ENCODE results near the gene ORMDL2.

Gene ORMDL2

GRCh38 chr12:55809274-55809673, 8.6 kb upstream of the ORMDL2 start:
- no peak for DNase-seq (ENCODE audit: low read depth, low spot score)
- H3K4me1 ChIP-seq (ENCODE audit: control insufficient read depth, insufficient read depth, low read length), result no peaks in the 10 kb centered on the region
- no peaks in the 10 kb centered on the region for H3K9me3 ChIP-seq (ENCODE audit: control insufficient read depth, insufficient read depth, low read length)
- no peak overlapping the region for H3K27ac ChIP-seq (ENCODE audit: low read length)
- no peak overlapping the region for H3K4me3 ChIP-seq (ENCODE audit: low read length)
- H3K36me3 ChIP-seq (ENCODE audit: control insufficient read depth, insufficient read depth, low read length), result no peaks in the 10 kb centered on the region
- H3K27me3 ChIP-seq (ENCODE audit: control insufficient read depth, insufficient read depth, low read length), result no peaks in the 10 kb centered on the region
- no CpG with 5 or more reads among the region's 5 CpGs for WGBS (ENCODE audit: insufficient coverage, insufficient read length)

DNA sequence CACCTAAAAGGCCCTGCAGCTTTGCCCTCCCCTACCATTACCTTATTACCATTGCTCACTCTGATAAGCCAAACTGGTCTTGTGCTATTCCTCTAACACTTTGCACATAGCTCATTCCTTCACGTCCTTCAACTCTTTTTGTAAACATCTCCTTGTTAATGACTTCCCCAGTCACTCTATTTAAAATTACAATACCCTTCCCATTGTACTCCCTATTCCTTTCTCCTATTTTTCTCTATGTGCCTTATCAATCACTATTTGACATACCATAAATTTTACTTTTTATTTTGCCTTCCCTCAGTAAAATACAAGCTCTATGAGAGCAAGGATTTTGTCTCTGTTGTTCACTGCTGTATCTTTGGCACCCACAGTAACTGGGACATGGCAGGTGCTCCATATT, 5.8 kb upstream of the ORMDL2 start:
- no peaks in the 10 kb centered on the region for H3K9me3 ChIP-seq (ENCODE audit: control insufficient read depth, insufficient read depth, low read length)
- H3K4me1 ChIP-seq (ENCODE audit: control insufficient read depth, insufficient read depth, low read length), result no peaks in the 10 kb centered on the region
- no peaks in the 10 kb centered on the region for H3K36me3 ChIP-seq (ENCODE audit: control insufficient read depth, insufficient read depth, low read length)
- DNase-seq (ENCODE audit: low read depth, low spot score), result no peak
- WGBS (ENCODE audit: insufficient coverage, insufficient read length), result no CpG with 5 or more reads among the region's 1 CpG
- H3K27ac ChIP-seq (ENCODE audit: low read length), result no peak overlapping the region
- H3K27me3 ChIP-seq (ENCODE audit: control insufficient read depth, insufficient read depth, low read length), result no peaks in the 10 kb centered on the region
- no peak overlapping the region for H3K4me3 ChIP-seq (ENCODE audit: low read length)

DNA sequence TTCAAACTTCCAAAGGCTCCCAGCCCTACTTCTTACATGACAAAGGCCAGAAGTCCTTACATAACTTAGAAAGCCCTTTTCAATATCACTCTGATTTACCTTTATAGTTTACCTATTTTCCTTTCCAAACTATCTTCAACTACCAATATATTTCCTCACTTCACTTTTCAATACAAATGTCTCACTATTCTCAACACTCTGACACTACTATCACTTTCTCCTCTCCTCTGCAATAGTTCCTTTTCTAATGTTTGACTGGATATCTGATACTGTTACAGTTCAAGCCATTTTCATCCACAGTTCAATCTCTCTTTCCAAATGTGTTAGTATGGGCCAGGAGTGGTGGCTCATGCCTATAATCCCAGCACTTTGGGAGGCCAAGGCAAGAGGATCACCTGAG, 3.6 kb upstream of the ORMDL2 start:
- H3K4me1 ChIP-seq (ENCODE audit: control insufficient read depth, insufficient read depth, low read length), result no peaks in the 10 kb centered on the region
- H3K4me3 ChIP-seq (ENCODE audit: low read length), result no peak overlapping the region
- H3K27me3 ChIP-seq (ENCODE audit: control insufficient read depth, insufficient read depth, low read length), result no peaks in the 10 kb centered on the region
- no peaks in the 10 kb centered on the region; the same call in 1 of the 2 replicates for H3K36me3 ChIP-seq (ENCODE audit: control insufficient read depth, insufficient read depth, low read length)
- H3K9me3 ChIP-seq (ENCODE audit: control insufficient read depth, insufficient read depth, low read length), result no peaks in the 10 kb centered on the region
- H3K27ac ChIP-seq (ENCODE audit: low read length), result no peak overlapping the region
- no peak for DNase-seq (ENCODE audit: low read depth, low spot score)

GRCh38 chr12:55815473-55815872, 2.4 kb upstream of the ORMDL2 start:
- H3K27ac ChIP-seq (ENCODE audit: low read length), result no peak overlapping the region
- H3K27me3 ChIP-seq (ENCODE audit: control insufficient read depth, insufficient read depth, low read length), result no peaks in the 10 kb centered on the region
- H3K9me3 ChIP-seq (ENCODE audit: control insufficient read depth, insufficient read depth, low read length), result no peaks in the 10 kb centered on the region
- peaks cover 3% of the 10 kb centered on the region; the same call in 1 of the 2 replicates for H3K36me3 ChIP-seq (ENCODE audit: control insufficient read depth, insufficient read depth, low read length)
- DNase-seq (ENCODE audit: low read depth, low spot score), result no peak
- H3K4me1 ChIP-seq (ENCODE audit: control insufficient read depth, insufficient read depth, low read length), result no peaks in the 10 kb centered on the region
- H3K4me3 ChIP-seq (ENCODE audit: low read length), result no peak overlapping the region
- no CpG with 5 or more reads among the region's 12 CpGs for WGBS (ENCODE audit: insufficient coverage, insufficient read length)

GRCh38 chr12:55816881-55817344, 928 bp upstream of the ORMDL2 start:
- peak overlapping the region; percentile 82 for H3K4me3 ChIP-seq (ENCODE audit: low read length)
- peaks cover 8% of the 10 kb centered on the region; the same call in 1 of the 2 replicates for H3K36me3 ChIP-seq (ENCODE audit: control insufficient read depth, insufficient read depth, low read length)
- DNase-seq (ENCODE audit: low read depth, low spot score), result no peak
- H3K9me3 ChIP-seq (ENCODE audit: control insufficient read depth, insufficient read depth, low read length), result no peaks in the 10 kb centered on the region
- no CpG with 5 or more reads among the region's 14 CpGs for WGBS (ENCODE audit: insufficient coverage, insufficient read length)
- no peaks in the 10 kb centered on the region for H3K27me3 ChIP-seq (ENCODE audit: control insufficient read depth, insufficient read depth, low read length)
- H3K27ac ChIP-seq (ENCODE audit: low read length), result no peak overlapping the region
- H3K4me1 ChIP-seq (ENCODE audit: control insufficient read depth, insufficient read depth, low read length), result no peaks in the 10 kb centered on the region

DNA sequence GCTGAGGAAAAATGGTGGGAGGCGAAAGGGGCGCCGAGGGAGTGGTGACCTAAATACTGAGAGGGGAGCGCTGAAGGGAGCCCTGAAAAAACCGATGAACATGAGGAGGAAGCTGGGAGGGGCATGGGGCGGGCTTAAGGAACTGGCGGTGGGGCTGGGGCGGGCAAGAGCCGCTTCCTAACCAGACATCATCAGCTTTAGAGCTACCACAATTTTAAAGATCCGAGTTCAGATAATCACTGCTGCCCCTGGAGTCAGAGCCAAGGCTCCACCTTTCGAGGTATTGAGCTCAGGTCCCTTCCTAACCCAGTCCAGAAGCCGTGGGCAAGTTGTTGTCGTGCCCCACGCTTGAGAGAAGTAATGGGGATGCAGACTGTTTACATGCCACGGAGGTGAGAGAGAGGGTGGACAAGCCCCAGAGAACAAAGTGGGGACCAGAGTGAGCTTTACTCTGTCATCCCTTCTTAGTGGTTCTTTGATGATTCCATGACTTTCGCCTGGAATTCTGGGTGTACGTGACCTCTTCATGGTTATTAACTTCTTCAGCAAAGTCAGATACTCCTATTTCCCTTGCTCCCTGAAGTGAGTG, 393 bp downstream of the ORMDL2 start:
- no peaks in the 10 kb centered on the region for H3K4me1 ChIP-seq (ENCODE audit: control insufficient read depth, insufficient read depth, low read length)
- H3K27ac ChIP-seq (ENCODE audit: low read length), result no peak overlapping the region
- no peaks in the 10 kb centered on the region for H3K27me3 ChIP-seq (ENCODE audit: control insufficient read depth, insufficient read depth, low read length)
- no CpG with 5 or more reads among the region's 17 CpGs for WGBS (ENCODE audit: insufficient coverage, insufficient read length)
- H3K36me3 ChIP-seq (ENCODE audit: control insufficient read depth, insufficient read depth, low read length), result peaks cover 12% of the 10 kb centered on the region; the same call in 1 of the 2 replicates
- no peaks in the 10 kb centered on the region for H3K9me3 ChIP-seq (ENCODE audit: control insufficient read depth, insufficient read depth, low read length)
- peak overlapping the region; percentile 75 for H3K4me3 ChIP-seq (ENCODE audit: low read length)
- DNase-seq (ENCODE audit: low read depth, low spot score), result no peak

GRCh38 chr12:55818886-55819285, 1.0 kb downstream of the ORMDL2 start:
- H3K9me3 ChIP-seq (ENCODE audit: control insufficient read depth, insufficient read depth, low read length), result no peaks in the 10 kb centered on the region
- H3K36me3 ChIP-seq (ENCODE audit: control insufficient read depth, insufficient read depth, low read length), result peaks cover 14% of the 10 kb centered on the region; the same call in 1 of the 2 replicates
- no peak for DNase-seq (ENCODE audit: low read depth, low spot score)
- WGBS (ENCODE audit: insufficient coverage, insufficient read length), result no CpG with 5 or more reads among the region's 6 CpGs
- H3K4me1 ChIP-seq (ENCODE audit: control insufficient read depth, insufficient read depth, low read length), result no peaks in the 10 kb centered on the region
- H3K4me3 ChIP-seq (ENCODE audit: low read length), result no peak overlapping the region; the same call in 1 of the 2 replicates
- no peak overlapping the region for H3K27ac ChIP-seq (ENCODE audit: low read length)
- H3K27me3 ChIP-seq (ENCODE audit: control insufficient read depth, insufficient read depth, low read length), result no peaks in the 10 kb centered on the region

- peaks cover 14% of the 10 kb centered on the region; the same call in 1 of the 2 replicates for H3K36me3 ChIP-seq (ENCODE audit: control insufficient read depth, insufficient read depth, low read length)
- H3K27me3 ChIP-seq (ENCODE audit: control insufficient read depth, insufficient read depth, low read length), result no peaks in the 10 kb centered on the region
- no CpG with 5 or more reads among the region's 1 CpG for WGBS (ENCODE audit: insufficient coverage, insufficient read length)
- no peaks in the 10 kb centered on the region for H3K4me1 ChIP-seq (ENCODE audit: control insufficient read depth, insufficient read depth, low read length)
- no peaks in the 10 kb centered on the region for H3K9me3 ChIP-seq (ENCODE audit: control insufficient read depth, insufficient read depth, low read length)
- H3K27ac ChIP-seq (ENCODE audit: low read length), result no peak overlapping the region
- DNase-seq (ENCODE audit: low read depth, low spot score), result no peak
- no peak overlapping the region for H3K4me3 ChIP-seq (ENCODE audit: low read length)
These were observed 2.8 kb downstream of the ORMDL2 start for GRCh38 chr12:55820679-55821078.

DNA sequence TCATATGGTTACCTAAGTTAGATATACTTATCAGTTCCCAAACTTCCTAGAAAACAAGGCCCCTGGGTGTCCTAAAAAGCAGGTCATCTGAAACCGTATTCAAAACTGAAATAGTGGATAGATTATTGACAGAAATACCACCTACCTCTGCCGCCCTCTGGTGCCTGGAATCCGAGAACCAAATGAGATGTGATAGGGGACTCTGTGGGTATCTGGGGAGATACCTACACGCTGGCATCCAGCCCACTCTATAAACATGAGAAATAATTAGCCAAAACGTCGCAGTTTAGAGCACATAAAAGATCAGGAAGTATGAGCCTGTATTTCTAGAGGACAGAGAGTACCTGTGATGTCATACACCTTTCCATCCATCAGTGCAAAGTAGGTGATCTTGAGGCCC, 4.4 kb downstream of the ORMDL2 start:
- no CpG with 5 or more reads among the region's 6 CpGs for WGBS (ENCODE audit: insufficient coverage, insufficient read length)
- H3K36me3 ChIP-seq (ENCODE audit: control insufficient read depth, insufficient read depth, low read length), result peaks cover 14% of the 10 kb centered on the region; the same call in 1 of the 2 replicates
- H3K9me3 ChIP-seq (ENCODE audit: control insufficient read depth, insufficient read depth, low read length), result no peaks in the 10 kb centered on the region
- no peaks in the 10 kb centered on the region for H3K4me1 ChIP-seq (ENCODE audit: control insufficient read depth, insufficient read depth, low read length)
- H3K4me3 ChIP-seq (ENCODE audit: low read length), result no peak overlapping the region
- no peak for DNase-seq (ENCODE audit: low read depth, low spot score)
- H3K27me3 ChIP-seq (ENCODE audit: control insufficient read depth, insufficient read depth, low read length), result no peaks in the 10 kb centered on the region
- no peak overlapping the region for H3K27ac ChIP-seq (ENCODE audit: low read length)

GRCh38 chr12:55823419-55823818, 5.6 kb downstream of the ORMDL2 start:
- Histone ChIP-seq H3K9me3 (ENCODE audit: control insufficient read depth, insufficient read depth, low read length) (no peaks in the 10 kb centered on the region), H3K4me1 (ENCODE audit: control insufficient read depth, insufficient read depth, low read length) (no peaks in the 10 kb centered on the region; the same call in 1 of the 2 replicates), H3K27ac (ENCODE audit: low read length) (no peak overlapping the region), H3K36me3 (ENCODE audit: control insufficient read depth, insufficient read depth, low read length) (peaks cover 14% of the 10 kb centered on the region; the same call in 1 of the 2 replicates), H3K27me3 (ENCODE audit: control insufficient read depth, insufficient read depth, low read length) (no peaks in the 10 kb centered on the region), H3K4me3 (ENCODE audit: low read length) (no peak overlapping the region)
- 100% methylated on average over 1 of the region's 4 CpGs for WGBS (ENCODE audit: insufficient coverage, insufficient read length)
- DNase-seq (ENCODE audit: low read depth, low spot score), result no peak

- H3K36me3 ChIP-seq (ENCODE audit: control insufficient read depth, insufficient read depth, low read length), result peaks cover 14% of the 10 kb centered on the region; the same call in 1 of the 2 replicates
- H3K27me3 ChIP-seq (ENCODE audit: control insufficient read depth, insufficient read depth, low read length), result no peaks in the 10 kb centered on the region
- H3K27ac ChIP-seq (ENCODE audit: low read length), result no peak overlapping the region
- H3K9me3 ChIP-seq (ENCODE audit: control insufficient read depth, insufficient read depth, low read length), result no peaks in the 10 kb centered on the region
- no peaks in the 10 kb centered on the region; the same call in 1 of the 2 replicates for H3K4me1 ChIP-seq (ENCODE audit: control insufficient read depth, insufficient read depth, low read length)
- DNase-seq (ENCODE audit: low read depth, low spot score), result no peak
- WGBS (ENCODE audit: insufficient coverage, insufficient read length), result no CpG with 5 or more reads among the region's 5 CpGs
- H3K4me3 ChIP-seq (ENCODE audit: low read length), result no peak overlapping the region
These were observed 6.9 kb downstream of the ORMDL2 start for GRCh38 chr12:55824726-55825125.

All from iPS DF 6.9 (cell line).